ENCODE results near the gene RPS27L. TPM values are rescaled to one million over a fixed set of nuclear protein-coding genes. Genes with fewer than 3 reads are reported as not detected.

The RPS27L gene
- total and polyA plus RNA-seq, 2 of the 8 experiments (the other 6 are each of a cell fraction or from before 2014, with no cell fraction given), result 115 to 143 TPM

- H3K9me3 ChIP-seq (ENCODE audit: insufficient read depth in 2 of 2, low read depth in 1 of 2, low read length in 1 of 2), result no peaks in the 10 kb centered on the region
- no peak overlapping the region for H2BK120ac ChIP-seq (replicated peaks; ENCODE audit: low read depth, low read length)
- no peak overlapping the region for H3K18ac ChIP-seq (ENCODE audit: extremely low read depth, low read length)
- no peaks in the 10 kb centered on the region for H3K36me3 ChIP-seq (ENCODE audit: control insufficient read depth in 2 of 4, insufficient read depth in 4 of 4, low read length in 3 of 4)
- H3K23ac ChIP-seq (ENCODE audit: insufficient read length), result no peak overlapping the region
- no peak overlapping the region for H3K4me3 ChIP-seq (ENCODE audit: extremely low read depth in 1 of 4, insufficient read depth in 2 of 4, low read depth in 3 of 4, low read length in 4 of 4)
- peaks cover 0 to 9% (median 0%) of the 10 kb centered on the region in 4 experiments; a peak in 2 of 7 replicates for H3K4me1 ChIP-seq (replicated peaks in 1 of 4; ENCODE audit: control insufficient read depth in 3 of 4, insufficient read depth in 4 of 4, low read length in 3 of 4)
- DNase-seq (ENCODE audit: low read depth in 1 of 2, low spot score in 2 of 2) (peak in 1 of 2 experiments; percentile 35), FAIRE-seq (no peak)
- no peaks in the 10 kb centered on the region for H4K20me1 ChIP-seq (replicated peaks in 1 of 2; ENCODE audit: control insufficient read depth in 1 of 2, insufficient read depth in 2 of 2, low read length in 2 of 2)
- POLR2A ChIA-PET (ENCODE audit: partially characterized antibody), result interaction anchor here (1.0 kb wide), 1 partner anchor 10 kb away, joined by 4 read pairs; no protein-coding TSS in a partner anchor
- H3K27me3 ChIP-seq (replicated peaks in 1 of 4; ENCODE audit: control insufficient read depth in 3 of 4, extremely low read depth in 1 of 4, insufficient read depth in 3 of 4, low read length in 3 of 4), result no peaks in the 10 kb centered on the region
- H3K23me2 ChIP-seq (ENCODE audit: low read depth, low read length), result no peaks in the 10 kb centered on the region; the same call in 1 of the 2 replicates
- H2BK5ac ChIP-seq (ENCODE audit: low read depth, low read length), result no peak overlapping the region
- no peak overlapping the region for H2AK5ac ChIP-seq (ENCODE audit: low read depth, low read length)
- H3K27ac ChIP-seq (ENCODE audit: low read depth, low read length), result no peak overlapping the region
- no peak overlapping the region for H4K5ac ChIP-seq (ENCODE audit: insufficient read length, low read depth, low read length)
- H3K14ac ChIP-seq (ENCODE audit: insufficient read length), result no peak overlapping the region
- no peak overlapping the region for H4K91ac ChIP-seq (replicated peaks; ENCODE audit: insufficient read length, low read length)
- no peak overlapping the region for H3K56ac ChIP-seq (replicated peaks; ENCODE audit: insufficient read length, low read depth, low read length)
- H3K4me2 ChIP-seq (ENCODE audit: insufficient read depth in 1 of 2, low read depth in 2 of 2, low read length in 2 of 2), result no peak overlapping the region
- H3K9ac ChIP-seq (replicated peaks in 1 of 4; ENCODE audit: extremely low read depth in 1 of 4, low read depth in 3 of 4, low read length in 3 of 4), result no peak overlapping the region
- no peaks in the 10 kb centered on the region for H3K79me1 ChIP-seq (ENCODE audit: low read depth, low read length)
- H3K4ac ChIP-seq (replicated peaks; ENCODE audit: insufficient read length, low read depth, low read length), result no peak overlapping the region
- H3K79me2 ChIP-seq (ENCODE audit: control insufficient read depth in 1 of 2, insufficient read depth in 2 of 2, low read length in 2 of 2), result no peaks in the 10 kb centered on the region
- no peak overlapping the region for H2BK15ac ChIP-seq (ENCODE audit: low read length)
- no peak overlapping the region for H4K8ac ChIP-seq (ENCODE audit: extremely low read depth, insufficient read depth, low read length)
- no peak overlapping the region for H2BK20ac ChIP-seq (ENCODE audit: low read length)
- H2BK12ac ChIP-seq (ENCODE audit: low read depth, low read length), result no peak overlapping the region
- WGBS, 2 experiments (ENCODE audit: extremely low coverage in 1 of 2, insufficient coverage in 1 of 2, insufficient read length in 1 of 2, insufficient replicate concordance in 2 of 2, low coverage in 1 of 2, low lambda C conversion rate in 2 of 2, missing lambda C conversion rate in 1 of 2), result 92% methylated on average over 2 of the region's 2 CpGs; no CpG with 5 or more reads in 1 of the 2 experiments
- H2AFZ ChIP-seq (ENCODE audit: low read length), result no peak overlapping the region
- CTCF ChIA-PET (ENCODE audit: partially characterized antibody), result no interaction called here
- TF ChIP-seq ATF3 (IDR thresholded peaks at IDR 0.05; ENCODE audit: insufficient read depth, low read depth, low read length) (no peak), KDM4A (IDR thresholded peaks at IDR 0.05; ENCODE audit: low read depth, low read length, severe bottlenecking) (no peak), YY1 (IDR thresholded peaks at IDR 0.05; ENCODE audit: low read depth, low read length) (no peak), E2F6 (IDR thresholded peaks at IDR 0.05) (no peak)
Measured at GRCh38 chr15:63169788-63170187, 12.5 kb upstream of the RPS27L start.

Measured in H1 (cell line).